PC-3 (cell line): ENCODE measurements around the gene TIE1.

ENCODE experiments used
- EZH2 ChIP-seq: fragments of 300-600 bp; sonication (generic); IDR thresholded peaks from one replicate; pipeline ENCODE4 v1.6.1; 2017; ENCODE audit warnings: antibody characterized with exemption, mild to moderate bottlenecking, low read length; ENCODE audit not compliant: unreplicated experiment
- EZH2phosphoT487 ChIP-seq: fragments of 300-600 bp; sonication (generic); IDR thresholded peaks from 2 replicates; pipeline ENCODE4 v1.6.1; 2018; ENCODE audit warnings: mild to moderate bottlenecking, antibody characterized with exemption, low read length, borderline replicate concordance
- TF ChIP-seq, protein P1 (sequence below): fragments of 300-600 bp; sonication (generic); conservative IDR thresholded peaks from 2 replicates; pipeline ENCODE4 v1.5.1; 2017; ENCODE audit warnings: antibody characterized with exemption, low read depth, mild to moderate bottlenecking, low read length

DNA sequence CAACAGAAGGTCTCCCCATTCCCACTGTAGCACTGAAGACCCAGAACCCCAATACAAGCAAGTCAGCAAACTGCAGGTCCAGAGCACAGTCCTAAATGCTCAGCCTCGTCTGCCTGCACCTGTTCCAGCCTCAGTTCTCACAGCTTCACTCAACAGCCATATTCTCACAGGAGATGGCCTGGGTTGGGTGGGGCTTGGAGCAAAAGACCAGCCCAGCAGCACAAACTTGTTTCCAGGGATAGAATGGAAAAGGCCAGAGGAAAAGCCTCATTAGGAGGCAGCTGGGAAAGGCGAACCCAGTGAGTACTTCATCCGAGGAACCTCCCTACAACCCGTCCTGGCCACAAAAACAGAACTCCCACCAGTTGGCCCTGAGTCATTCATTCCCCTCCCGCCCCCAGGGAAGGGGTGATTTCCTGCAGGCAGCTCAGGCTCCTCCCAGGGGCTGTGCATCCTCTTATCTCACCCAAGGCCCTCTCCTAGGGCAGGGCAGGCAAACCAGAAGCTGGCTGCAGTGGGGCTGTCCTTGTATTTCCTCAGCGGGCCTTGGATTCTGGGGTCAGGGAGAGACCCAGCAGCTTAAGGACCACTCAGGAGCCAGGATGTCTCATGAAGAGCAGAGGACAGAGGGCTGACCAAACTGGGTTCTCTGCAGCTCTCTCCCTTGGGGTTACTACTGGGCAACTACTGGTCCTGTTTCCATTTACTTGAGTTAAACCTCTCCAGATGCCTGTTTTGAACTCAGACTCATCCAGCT, 29.4 kb downstream of the TIE1 start:
- TF ChIP-seq, protein P1, sequence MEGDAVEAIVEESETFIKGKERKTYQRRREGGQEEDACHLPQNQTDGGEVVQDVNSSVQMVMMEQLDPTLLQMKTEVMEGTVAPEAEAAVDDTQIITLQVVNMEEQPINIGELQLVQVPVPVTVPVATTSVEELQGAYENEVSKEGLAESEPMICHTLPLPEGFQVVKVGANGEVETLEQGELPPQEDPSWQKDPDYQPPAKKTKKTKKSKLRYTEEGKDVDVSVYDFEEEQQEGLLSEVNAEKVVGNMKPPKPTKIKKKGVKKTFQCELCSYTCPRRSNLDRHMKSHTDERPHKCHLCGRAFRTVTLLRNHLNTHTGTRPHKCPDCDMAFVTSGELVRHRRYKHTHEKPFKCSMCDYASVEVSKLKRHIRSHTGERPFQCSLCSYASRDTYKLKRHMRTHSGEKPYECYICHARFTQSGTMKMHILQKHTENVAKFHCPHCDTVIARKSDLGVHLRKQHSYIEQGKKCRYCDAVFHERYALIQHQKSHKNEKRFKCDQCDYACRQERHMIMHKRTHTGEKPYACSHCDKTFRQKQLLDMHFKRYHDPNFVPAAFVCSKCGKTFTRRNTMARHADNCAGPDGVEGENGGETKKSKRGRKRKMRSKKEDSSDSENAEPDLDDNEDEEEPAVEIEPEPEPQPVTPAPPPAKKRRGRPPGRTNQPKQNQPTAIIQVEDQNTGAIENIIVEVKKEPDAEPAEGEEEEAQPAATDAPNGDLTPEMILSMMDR = no peak
- TF ChIP-seq EZH2 (no peak), EZH2phosphoT487 (no peak)
